HCEC 1CT (cell line): ENCODE results near the gene ALPL.

Experiments
- DNase-seq: peaks from one replicate; pipeline ENCODE4 v3.0.0-alpha.2; 2017

ALPL gene

GRCh38 chr1:21604208-21604957, 95.2 kb downstream of the ALPL start:
- no peak for DNase-seq

GRCh38 chr1:21605012-21605715, 95.9 kb downstream of the ALPL start:
- DNase-seq, result no peak

- DNase-seq, result no peak
Measured at GRCh38 chr1:21605964-21606705, 96.9 kb downstream of the ALPL start.

- peak; percentile 67 for DNase-seq
Measured at GRCh38 chr1:21607549-21608529, 98.6 kb downstream of the ALPL start.

GRCh38 chr1:21608798-21609197, 99.6 kb downstream of the ALPL start:
- no peak for DNase-seq

- no peak for DNase-seq
Measured at GRCh38 chr1:21610027-21610426, 100.8 kb downstream of the ALPL start.

- no peak for DNase-seq
Measured at GRCh38 chr1:21610989-21611785, 102.0 kb downstream of the ALPL start.

- no peak for DNase-seq
Measured at GRCh38 chr1:21612057-21612456, 102.8 kb downstream of the ALPL start.

- DNase-seq, result no peak
Measured at GRCh38 chr1:21613072-21613867, 104.0 kb downstream of the ALPL start.

GRCh38 chr1:21614419-21615115, 105.3 kb downstream of the ALPL start:
- no peak for DNase-seq

GRCh38 chr1:21616372-21616771, 107.1 kb downstream of the ALPL start:
- DNase-seq, result no peak

- DNase-seq, result no peak
Measured at GRCh38 chr1:21617126-21617738, 108.0 kb downstream of the ALPL start.

GRCh38 chr1:21618059-21618458, 108.8 kb downstream of the ALPL start:
- no peak for DNase-seq

- no peak for DNase-seq
Measured at GRCh38 chr1:21618561-21619374, 109.5 kb downstream of the ALPL start.

- no peak for DNase-seq
Measured at GRCh38 chr1:21619375-21619947, 110.2 kb downstream of the ALPL start.

- no peak for DNase-seq
Measured at GRCh38 chr1:21620011-21620410, 110.8 kb downstream of the ALPL start.

GRCh38 chr1:21620496-21620895, 111.3 kb downstream of the ALPL start:
- no peak for DNase-seq

GRCh38 chr1:21621051-21621450, 111.8 kb downstream of the ALPL start:
- no peak for DNase-seq
